A172 (cell line): ENCODE data around the gene TTLL12. TPM values are rescaled to one million over a fixed set of nuclear protein-coding genes. Genes with fewer than 3 reads are reported as not detected.

Experiments used
- DNase-seq: peaks from one replicate; pipeline ENCODE4 v3.0.0-alpha.2; 2015; ENCODE audit warnings: low spot score
- total RNA-seq: library from RNA; depleted of rRNA; stranded (reverse); fragments of >200 nt; shearing (Covaris generic); gene quantifications from 2 replicates; pipeline ENCODE4 v1.2.3, GENCODE V29; 2014

The TTLL12 gene
- total RNA-seq, 1 experiment from 2014 or later = 37.1 TPM

- no peak for DNase-seq
Measured at GRCh38 chr22:43199541-43199940, 12.6 kb upstream of the TTLL12 start.

DNA sequence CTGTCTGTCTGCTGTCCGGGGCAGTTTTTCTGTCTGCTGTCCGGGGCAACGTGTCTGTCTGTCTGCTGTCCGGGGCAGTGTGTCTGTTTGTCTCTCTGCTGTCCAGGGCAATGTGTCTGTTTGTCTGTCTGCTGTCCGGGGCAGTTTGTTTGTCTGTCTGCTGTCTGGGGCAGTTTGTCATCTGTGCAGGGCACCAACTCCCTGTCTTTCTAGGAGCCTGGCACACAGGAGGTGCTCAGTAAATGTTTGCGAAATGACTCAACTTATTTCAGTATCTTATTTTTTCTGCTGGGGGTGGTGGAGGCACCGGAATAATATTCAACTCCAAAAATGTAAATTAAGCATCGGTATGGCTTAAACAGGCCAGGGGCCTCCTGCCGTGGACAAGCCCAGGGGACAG lies 12.0 kb upstream of the TTLL12 start:
- no peak for DNase-seq

GRCh38 chr22:43198126-43198525 lies 11.2 kb upstream of the TTLL12 start:
- DNase-seq = no peak

GRCh38 chr22:43197271-43197941 lies 10.5 kb upstream of the TTLL12 start:
- no peak for DNase-seq

- no peak for DNase-seq
Measured at GRCh38 chr22:43191831-43192230, 4.9 kb upstream of the TTLL12 start.

- DNase-seq = no peak
Measured at GRCh38 chr22:43188829-43189545, 2.1 kb upstream of the TTLL12 start.

DNA sequence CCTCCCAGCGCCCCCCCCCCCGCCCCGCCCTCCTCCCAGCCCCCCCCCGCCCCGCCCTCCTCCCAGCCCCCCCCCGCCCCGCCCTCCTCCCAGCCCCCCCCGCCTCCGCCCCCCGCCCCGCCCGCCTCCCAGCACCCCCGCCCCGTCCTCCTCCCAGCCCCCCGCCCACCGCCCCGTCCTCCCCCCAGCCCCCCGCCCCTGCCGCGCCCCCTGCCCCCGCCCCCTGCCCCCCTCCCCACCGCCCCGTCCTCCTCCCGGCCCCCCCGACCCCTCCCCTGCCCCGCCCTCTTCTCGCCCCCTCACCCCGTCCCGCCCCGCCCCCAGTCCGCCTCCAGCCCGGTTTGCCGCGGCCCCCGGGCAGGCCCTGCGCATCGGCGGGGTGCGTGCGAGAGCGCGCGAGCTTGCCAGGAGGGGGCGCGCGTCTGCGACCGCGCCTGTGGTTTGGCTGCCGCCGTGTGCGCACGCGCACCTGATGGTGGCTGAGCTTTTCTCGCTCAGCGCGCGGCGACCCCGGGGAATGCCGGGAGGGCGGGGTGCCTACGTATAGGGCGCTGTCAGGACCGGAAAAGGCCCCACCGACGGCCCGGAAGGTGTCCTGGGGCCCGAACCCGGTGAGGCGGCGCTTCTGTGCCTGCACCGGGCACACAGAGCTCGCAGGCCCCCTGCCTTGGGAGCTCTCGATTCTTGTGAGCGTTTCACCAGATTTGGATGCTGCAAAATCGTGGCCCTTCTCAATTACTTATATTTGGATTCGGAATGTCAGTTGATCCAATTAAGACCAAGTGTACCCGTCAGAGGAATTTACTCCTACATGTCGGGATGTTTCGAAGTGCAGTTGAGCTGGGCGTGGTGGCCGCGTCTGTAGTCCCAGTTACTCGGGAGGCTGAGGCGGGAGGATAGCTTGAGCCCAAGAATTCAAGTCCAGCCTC lies 501 bp upstream of the TTLL12 start:
- peak; percentile 76 for DNase-seq

DNA sequence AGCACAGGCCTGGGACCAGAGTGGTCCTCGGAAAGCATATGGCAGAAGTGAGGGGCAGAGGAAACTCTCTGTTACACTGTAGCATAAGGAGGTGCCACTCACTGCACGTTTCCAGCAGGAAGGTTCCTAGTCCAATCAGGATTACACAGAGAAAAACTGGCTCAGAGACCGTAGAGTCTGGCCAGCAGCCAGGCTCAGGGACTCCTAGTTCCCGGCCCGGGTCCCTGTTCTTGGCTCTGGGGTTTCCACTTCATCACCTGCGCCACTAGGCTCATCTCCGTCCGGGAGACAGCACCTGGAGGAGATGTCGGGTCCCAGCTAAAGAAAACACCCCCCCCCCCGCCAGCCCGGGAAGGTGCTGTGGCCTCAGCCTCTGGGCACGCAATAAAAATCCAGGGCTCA lies 1.1 kb downstream of the TTLL12 start:
- no peak for DNase-seq

- DNase-seq = no peak
Measured at GRCh38 chr22:43183496-43184277, 3.2 kb downstream of the TTLL12 start.

DNA sequence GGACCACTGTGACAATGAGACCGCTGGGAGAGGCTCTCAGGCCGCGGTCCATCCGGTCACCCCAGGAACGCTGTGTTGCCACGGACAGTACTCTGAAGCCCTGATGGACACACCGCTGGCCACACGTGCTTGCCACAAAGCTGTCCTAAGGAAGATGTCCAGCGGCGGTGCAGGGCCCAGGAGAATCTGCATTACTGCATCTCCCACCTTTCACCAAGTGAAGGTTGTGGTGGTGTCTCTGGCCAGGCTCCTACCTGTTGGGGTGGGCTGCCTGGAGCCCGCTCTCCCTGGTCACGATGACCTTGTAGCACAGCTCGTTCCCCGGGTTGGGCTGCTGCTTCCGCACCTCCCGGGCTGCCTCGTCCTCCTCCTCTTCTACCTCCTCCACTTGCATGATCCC lies 4.2 kb downstream of the TTLL12 start:
- DNase-seq = no peak

DNA sequence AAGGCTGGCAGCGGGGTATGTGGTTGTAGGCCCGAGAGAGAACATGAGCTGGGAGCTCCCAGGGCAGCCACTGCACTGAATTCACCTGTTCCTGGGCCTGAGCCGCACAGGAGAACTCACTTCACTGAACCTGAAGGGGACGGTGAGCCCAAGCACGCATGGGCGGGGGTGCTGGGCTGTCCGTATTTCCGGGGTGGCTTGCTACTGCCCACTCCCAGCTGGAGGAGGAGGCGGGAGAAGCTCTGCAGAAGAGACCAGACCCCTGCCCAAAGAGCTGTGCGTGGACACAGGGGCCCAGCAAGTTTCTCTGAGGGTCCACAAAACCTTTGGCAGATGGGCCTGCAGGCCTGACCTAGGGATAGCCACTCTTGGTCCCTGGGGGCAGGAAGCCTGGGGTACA lies 4.8 kb downstream of the TTLL12 start:
- DNase-seq = no peak

- no peak for DNase-seq
Measured at GRCh38 chr22:43181321-43182076, 5.4 kb downstream of the TTLL12 start.

DNA sequence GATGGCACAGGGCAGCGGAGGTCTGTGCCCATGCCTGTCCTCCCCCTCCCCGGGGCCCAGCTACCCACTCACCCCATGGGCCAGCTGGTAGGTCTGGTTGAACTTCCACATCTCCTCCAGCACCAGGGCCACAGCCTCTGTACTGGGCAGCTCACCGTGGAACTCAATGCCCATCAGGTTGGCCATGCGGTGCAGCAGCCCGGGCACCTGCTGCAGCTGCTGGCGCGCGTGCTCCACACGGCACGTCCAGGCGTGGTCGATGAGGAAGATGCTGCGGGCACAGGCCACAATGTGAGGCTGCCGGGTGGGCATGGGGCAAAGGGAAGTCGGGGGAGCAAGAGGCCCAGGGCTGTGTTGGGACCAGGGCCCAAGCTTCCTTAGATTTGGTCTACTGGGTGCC lies 6.3 kb downstream of the TTLL12 start:
- DNase-seq = no peak

GRCh38 chr22:43179911-43180195 lies 7.1 kb downstream of the TTLL12 start:
- no peak for DNase-seq

DNA sequence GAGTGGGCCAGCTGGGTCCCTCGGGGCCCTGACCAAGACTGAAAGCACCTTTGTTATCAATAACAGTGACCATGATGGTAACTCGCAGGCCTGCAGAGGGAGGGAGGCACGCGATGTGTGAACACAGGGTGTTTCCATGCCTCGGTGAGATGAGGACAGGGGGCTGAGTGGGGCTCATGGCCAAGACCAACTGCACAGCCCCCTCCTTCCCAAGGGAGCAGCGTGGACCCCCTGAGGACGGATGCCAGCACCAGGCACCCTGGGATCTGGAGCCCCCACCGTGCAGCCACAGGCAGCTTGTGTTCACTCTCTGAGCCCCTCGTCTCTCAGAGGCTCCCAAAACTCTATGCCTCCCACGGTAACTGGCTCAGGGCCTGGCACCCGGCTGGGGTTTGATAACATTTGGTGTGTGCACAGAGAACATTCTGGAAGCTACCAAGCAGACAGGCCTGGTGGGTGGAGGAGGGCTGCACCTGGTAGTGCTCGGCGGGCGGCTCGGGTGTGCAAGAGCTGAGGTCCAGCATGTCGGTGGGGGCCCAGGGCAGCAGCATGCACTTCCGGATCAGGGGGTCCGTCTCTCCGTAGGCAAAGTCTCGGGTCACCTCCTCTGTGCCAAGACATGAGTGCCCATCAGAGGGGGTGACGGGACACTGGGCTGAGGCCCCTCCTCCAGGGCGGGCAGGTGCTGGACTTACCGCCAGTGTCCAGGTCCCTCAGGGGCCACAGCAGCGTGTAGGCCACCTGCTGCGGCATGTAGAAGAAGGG lies 7.6 kb downstream of the TTLL12 start:
- no peak for DNase-seq

DNA sequence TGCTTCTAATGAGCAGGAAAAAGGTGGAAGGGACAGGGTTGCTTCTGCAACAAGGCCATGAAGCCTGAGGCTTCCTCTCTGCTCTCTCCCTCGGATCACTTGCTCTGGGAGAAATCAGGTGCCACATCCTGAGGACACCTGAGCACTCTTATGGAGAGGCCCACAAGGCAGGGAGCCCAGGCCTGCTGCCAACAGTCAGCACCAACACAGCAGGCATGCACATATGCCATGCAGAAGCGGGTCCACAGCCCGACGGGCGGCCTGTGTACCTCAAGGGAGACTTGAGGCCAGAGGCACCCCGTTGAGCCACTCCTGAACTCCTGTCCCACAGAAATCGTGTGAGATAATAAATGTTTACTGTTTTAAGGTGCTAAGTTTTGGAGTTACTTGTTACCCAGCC lies 9.5 kb downstream of the TTLL12 start:
- no peak for DNase-seq

GRCh38 chr22:43176090-43176489 lies 10.8 kb downstream of the TTLL12 start:
- DNase-seq = no peak

GRCh38 chr22:43174941-43175531 lies 11.9 kb downstream of the TTLL12 start:
- DNase-seq = no peak

GRCh38 chr22:43173976-43174720 lies 12.8 kb downstream of the TTLL12 start:
- no peak for DNase-seq
